Measurements from ENCODE around the gene JAZF1.

Gene JAZF1

DNA sequence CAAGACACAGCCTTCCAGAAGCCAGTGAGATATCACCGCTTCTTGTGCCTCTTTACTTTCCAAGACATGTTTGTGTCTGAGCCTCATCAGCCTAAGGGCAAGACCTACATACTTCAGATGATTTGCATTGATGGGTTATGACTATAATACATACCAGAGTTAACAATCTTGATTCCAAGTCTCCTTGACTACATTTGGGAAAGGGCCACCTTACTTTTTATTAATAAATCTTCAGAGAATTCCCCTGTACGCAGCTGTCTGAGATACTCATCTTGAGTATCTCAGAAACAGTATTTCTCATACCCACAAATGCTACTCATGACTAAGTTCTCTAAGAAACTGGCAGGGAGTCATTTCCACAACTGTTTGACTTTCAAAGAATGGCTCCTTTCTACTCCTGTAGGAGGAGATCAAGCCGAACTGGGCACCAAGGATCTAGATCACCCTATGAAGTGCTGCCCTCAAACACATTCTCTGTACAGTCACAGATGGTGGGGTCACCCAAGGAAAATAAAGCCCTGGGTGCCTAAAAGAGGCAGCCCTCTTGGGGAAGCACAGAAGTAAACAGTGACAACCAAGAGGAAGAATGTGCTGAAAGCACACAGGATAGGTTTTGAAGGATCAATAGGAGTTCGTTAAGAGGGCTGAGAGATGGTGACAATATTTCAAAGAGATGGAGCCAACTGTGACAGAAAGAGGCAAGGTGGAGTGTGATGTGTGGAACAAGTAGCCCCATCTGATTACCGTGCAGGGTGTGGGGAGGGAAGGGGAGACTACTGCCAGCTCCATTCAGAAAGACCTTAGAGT lies 138.9 kb downstream of the JAZF1 start (continued):
- TF ChIP-seq CREB5 (CRISPR knock-in tag; IDR thresholded peaks at IDR 0.05; ENCODE audit: low read depth) (peak; percentile 95), ARNTL (CRISPR knock-in tag; IDR thresholded peaks at IDR 0.05; ENCODE audit: borderline replicate concordance, low read depth) (no peak)

- no peak for ATAC-seq
- TF ChIP-seq ZNF8 (CRISPR knock-in tag; IDR thresholded peaks at IDR 0.05): no peak
- TF ChIP-seq ZFP30 (CRISPR knock-in tag; IDR thresholded peaks at IDR 0.05): no peak
- TF ChIP-seq ZNF70 (CRISPR knock-in tag; IDR thresholded peaks at IDR 0.05): no peak
- no peak for TF ChIP-seq ARNTL (CRISPR knock-in tag; IDR thresholded peaks at IDR 0.05; ENCODE audit: borderline replicate concordance, low read depth)
- no peak for TF ChIP-seq ZFP3 (CRISPR knock-in tag; IDR thresholded peaks at IDR 0.05)
- no peak for TF ChIP-seq CSDC2 (CRISPR knock-in tag; IDR thresholded peaks at IDR 0.05)
- no peak for TF ChIP-seq GLIS3 (CRISPR knock-in tag; IDR thresholded peaks at IDR 0.05)
- TF ChIP-seq, protein P1, sequence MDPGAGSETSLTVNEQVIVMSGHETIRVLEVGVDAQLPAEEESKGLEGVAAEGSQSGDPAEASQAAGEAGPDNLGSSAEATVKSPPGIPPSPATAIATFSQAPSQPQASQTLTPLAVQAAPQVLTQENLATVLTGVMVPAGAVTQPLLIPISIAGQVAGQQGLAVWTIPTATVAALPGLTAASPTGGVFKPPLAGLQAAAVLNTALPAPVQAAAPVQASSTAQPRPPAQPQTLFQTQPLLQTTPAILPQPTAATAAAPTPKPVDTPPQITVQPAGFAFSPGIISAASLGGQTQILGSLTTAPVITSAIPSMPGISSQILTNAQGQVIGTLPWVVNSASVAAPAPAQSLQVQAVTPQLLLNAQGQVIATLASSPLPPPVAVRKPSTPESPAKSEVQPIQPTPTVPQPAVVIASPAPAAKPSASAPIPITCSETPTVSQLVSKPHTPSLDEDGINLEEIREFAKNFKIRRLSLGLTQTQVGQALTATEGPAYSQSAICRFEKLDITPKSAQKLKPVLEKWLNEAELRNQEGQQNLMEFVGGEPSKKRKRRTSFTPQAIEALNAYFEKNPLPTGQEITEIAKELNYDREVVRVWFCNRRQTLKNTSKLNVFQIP (CRISPR knock-in tag; IDR thresholded peaks at IDR 0.05; ENCODE audit: borderline replicate concordance, low read depth): no peak
- TF ChIP-seq TOX (CRISPR knock-in tag; IDR thresholded peaks at IDR 0.05; ENCODE audit: borderline replicate concordance): no peak
- TF ChIP-seq OSR1 (CRISPR knock-in tag; IDR thresholded peaks at IDR 0.05): no peak
- TF ChIP-seq RARB (CRISPR knock-in tag; IDR thresholded peaks at IDR 0.05): no peak
- no peak for TF ChIP-seq ZC3H10 (CRISPR knock-in tag; IDR thresholded peaks at IDR 0.05)
- TF ChIP-seq SNAI2 (CRISPR knock-in tag; IDR thresholded peaks at IDR 0.05): no peak
These were observed 142.3 kb downstream of the JAZF1 start for GRCh38 chr7:28038175-28038797.

GRCh38 chr7:28037220-28038010 lies 143.2 kb downstream of the JAZF1 start:
- peak; percentile 82 for ATAC-seq
- TF ChIP-seq TCF4 (CRISPR knock-in tag; IDR thresholded peaks at IDR 0.05; ENCODE audit: borderline replicate concordance) (peak; percentile 44; the same call in 1 of the 2 replicates), ISL1 (CRISPR knock-in tag; IDR thresholded peaks at IDR 0.05) (peak; percentile 98), GLIS3 (CRISPR knock-in tag; IDR thresholded peaks at IDR 0.05) (no peak), ZFP3 (CRISPR knock-in tag; IDR thresholded peaks at IDR 0.05) (peak; percentile 92), TOX (CRISPR knock-in tag; IDR thresholded peaks at IDR 0.05; ENCODE audit: borderline replicate concordance) (peak; percentile 95), PPARA (CRISPR knock-in tag; IDR thresholded peaks at IDR 0.05; ENCODE audit: borderline replicate concordance) (no peak), ARNTL (CRISPR knock-in tag; IDR thresholded peaks at IDR 0.05; ENCODE audit: borderline replicate concordance, low read depth) (no peak), OSR1 (CRISPR knock-in tag; IDR thresholded peaks at IDR 0.05) (no peak), RARB (CRISPR knock-in tag; IDR thresholded peaks at IDR 0.05) (peak; percentile 70; the same call in 1 of the 2 replicates), ZNF565 (CRISPR knock-in tag; conservative IDR thresholded peaks at IDR 0.05; ENCODE audit: low read depth) (no peak), BACH2 (CRISPR knock-in tag; IDR thresholded peaks at IDR 0.05; ENCODE audit: borderline replicate concordance) (0 out of 2 replicates have a peak, but pooled peaks have one; percentile 17), TSHZ2 (CRISPR knock-in tag; IDR thresholded peaks at IDR 0.05) (no peak; the same call in 1 of the 2 replicates), ESRRG (CRISPR knock-in tag; IDR thresholded peaks at IDR 0.05) (no peak), ZFP30 (CRISPR knock-in tag; IDR thresholded peaks at IDR 0.05) (no peak), ZC3H10 (CRISPR knock-in tag; IDR thresholded peaks at IDR 0.05) (peak; percentile 63; the same call in 1 of the 2 replicates), ZNF70 (CRISPR knock-in tag; IDR thresholded peaks at IDR 0.05) (no peak), CREB5 (CRISPR knock-in tag; IDR thresholded peaks at IDR 0.05; ENCODE audit: low read depth) (peak; percentile 94), CSRNP3 (CRISPR knock-in tag; IDR thresholded peaks at IDR 0.05) (no peak)
- TF ChIP-seq, protein P2, sequence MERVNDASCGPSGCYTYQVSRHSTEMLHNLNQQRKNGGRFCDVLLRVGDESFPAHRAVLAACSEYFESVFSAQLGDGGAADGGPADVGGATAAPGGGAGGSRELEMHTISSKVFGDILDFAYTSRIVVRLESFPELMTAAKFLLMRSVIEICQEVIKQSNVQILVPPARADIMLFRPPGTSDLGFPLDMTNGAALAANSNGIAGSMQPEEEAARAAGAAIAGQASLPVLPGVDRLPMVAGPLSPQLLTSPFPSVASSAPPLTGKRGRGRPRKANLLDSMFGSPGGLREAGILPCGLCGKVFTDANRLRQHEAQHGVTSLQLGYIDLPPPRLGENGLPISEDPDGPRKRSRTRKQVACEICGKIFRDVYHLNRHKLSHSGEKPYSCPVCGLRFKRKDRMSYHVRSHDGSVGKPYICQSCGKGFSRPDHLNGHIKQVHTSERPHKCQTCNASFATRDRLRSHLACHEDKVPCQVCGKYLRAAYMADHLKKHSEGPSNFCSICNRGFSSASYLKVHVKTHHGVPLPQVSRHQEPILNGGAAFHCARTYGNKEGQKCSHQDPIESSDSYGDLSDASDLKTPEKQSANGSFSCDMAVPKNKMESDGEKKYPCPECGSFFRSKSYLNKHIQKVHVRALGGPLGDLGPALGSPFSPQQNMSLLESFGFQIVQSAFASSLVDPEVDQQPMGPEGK (CRISPR knock-in tag; IDR thresholded peaks at IDR 0.05; ENCODE audit: borderline replicate concordance): no peak
